ENCODE measurements around the gene CFAP46.

- TF ChIP-seq, protein P1, sequence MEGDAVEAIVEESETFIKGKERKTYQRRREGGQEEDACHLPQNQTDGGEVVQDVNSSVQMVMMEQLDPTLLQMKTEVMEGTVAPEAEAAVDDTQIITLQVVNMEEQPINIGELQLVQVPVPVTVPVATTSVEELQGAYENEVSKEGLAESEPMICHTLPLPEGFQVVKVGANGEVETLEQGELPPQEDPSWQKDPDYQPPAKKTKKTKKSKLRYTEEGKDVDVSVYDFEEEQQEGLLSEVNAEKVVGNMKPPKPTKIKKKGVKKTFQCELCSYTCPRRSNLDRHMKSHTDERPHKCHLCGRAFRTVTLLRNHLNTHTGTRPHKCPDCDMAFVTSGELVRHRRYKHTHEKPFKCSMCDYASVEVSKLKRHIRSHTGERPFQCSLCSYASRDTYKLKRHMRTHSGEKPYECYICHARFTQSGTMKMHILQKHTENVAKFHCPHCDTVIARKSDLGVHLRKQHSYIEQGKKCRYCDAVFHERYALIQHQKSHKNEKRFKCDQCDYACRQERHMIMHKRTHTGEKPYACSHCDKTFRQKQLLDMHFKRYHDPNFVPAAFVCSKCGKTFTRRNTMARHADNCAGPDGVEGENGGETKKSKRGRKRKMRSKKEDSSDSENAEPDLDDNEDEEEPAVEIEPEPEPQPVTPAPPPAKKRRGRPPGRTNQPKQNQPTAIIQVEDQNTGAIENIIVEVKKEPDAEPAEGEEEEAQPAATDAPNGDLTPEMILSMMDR (IDR thresholded peaks at IDR 0.05): no peak
- no peak for TF ChIP-seq POLR2A (IDR thresholded peaks at IDR 0.05)
- TF ChIP-seq EP300 (IDR thresholded peaks at IDR 0.05): no peak
These were observed 133.8 kb downstream of the CFAP46 start for GRCh38 chr10:132808383-132809231.

Measured in ovary (tissue), 3 donors.